Measurements from ENCODE around the gene EYA2. TPM values are rescaled to one million over a fixed set of nuclear protein-coding genes. Genes with fewer than 3 reads are reported as not detected.

EYA2 gene
- total and polyA plus RNA-seq, 2 of the 4 experiments (the other 2 are of a cell fraction): 2.3 to 5.4 TPM

- ATAC-seq (ENCODE audit: low read depth) (no peak), DNase-seq (no peak)
- no peaks in the 10 kb centered on the region for H3K4me1 ChIP-seq (ENCODE audit: control insufficient read depth, insufficient read depth, low read length)
- no peak overlapping the region for H2BK20ac ChIP-seq (ENCODE audit: low read depth, low read length)
- H2AK9ac ChIP-seq (replicated peaks; ENCODE audit: low read depth, low read length, poor library complexity): no peak overlapping the region
- H2AFZ ChIP-seq (replicated peaks; ENCODE audit: low read length, poor library complexity): no peak overlapping the region
- in situ Hi-C loops (cut with MboI; ENCODE audit: low sequenced_read_pairs) (no loop called here), intact Hi-C loops (cut with micrococcal nuclease) (no loop called here), dilution Hi-C loops (cut with HindIII; ENCODE audit: low sequenced_read_pairs, unreplicated experiment) (no loop called here)
- H4K91ac ChIP-seq (ENCODE audit: insufficient read depth, low read depth, low read length): no peak overlapping the region
- H3K4ac ChIP-seq (ENCODE audit: low read depth, low read length): no peak overlapping the region
- no peak overlapping the region for H4K8ac ChIP-seq (ENCODE audit: low read depth in 2 of 2, low read length in 2 of 2)
- no peak overlapping the region for H3K9ac ChIP-seq (ENCODE audit: low read depth, low read length)
- no peak overlapping the region for H3K56ac ChIP-seq (ENCODE audit: extremely low read depth, insufficient read depth, low read length)
- H3K14ac ChIP-seq (replicated peaks; ENCODE audit: low read depth, low read length): no peak overlapping the region
- no peak for TF ChIP-seq FOS (IDR thresholded peaks at IDR 0.05; ENCODE audit: low read depth, low read length)
- no peak for TF ChIP-seq MAZ (IDR thresholded peaks at IDR 0.05; ENCODE audit: borderline replicate concordance, low read depth, low read length)
- TF ChIP-seq CTCF (conservative IDR thresholded peaks at IDR 0.05; ENCODE audit: low read depth, low read length): no peak
- no peak overlapping the region for H2BK5ac ChIP-seq (ENCODE audit: low read depth, low read length, poor library complexity, severe bottlenecking)
- H3K9me1 ChIP-seq (ENCODE audit: insufficient read depth, low read length): 0 out of 2 replicates have a peak, but pooled peaks cover 2% of the 10 kb centered on the region
- no peak overlapping the region for H2AK5ac ChIP-seq (ENCODE audit: low read depth, low read length)
- BruUV-seq (replicated peaks): no TSS peak
- H3K27me3 ChIP-seq (ENCODE audit: control insufficient read depth, insufficient read depth, low read length): no peaks in the 10 kb centered on the region
- no peak overlapping the region for H3K27ac ChIP-seq (ENCODE audit: insufficient read depth, low read length)
- H3K18ac ChIP-seq (ENCODE audit: low read depth, low read length): no peak overlapping the region
- H2BK120ac ChIP-seq (ENCODE audit: low read depth, low read length): no peak overlapping the region
- H4K5ac ChIP-seq (ENCODE audit: low read depth, low read length): no peak overlapping the region
- no CpG with 5 or more reads among the region's 4 CpGs for WGBS, 2 experiments (ENCODE audit: extremely low coverage in 2 of 2, insufficient read length in 1 of 2)
- H3K23ac ChIP-seq (ENCODE audit: low read depth, low read length): no peak overlapping the region
- H4K20me1 ChIP-seq (ENCODE audit: insufficient read depth, low read length): no peaks in the 10 kb centered on the region
- ChIA-PET CTCF (interaction anchor here (1.1 kb wide), 1 partner anchor 159 kb away, joined by 4 read pairs; no protein-coding TSS in a partner anchor), POLR2A (ENCODE audit: unreplicated experiment) (no interaction called here)
- H2BK15ac ChIP-seq (ENCODE audit: low read depth, low read length): no peak overlapping the region
- H3K4me2 ChIP-seq (ENCODE audit: low read depth, low read length): no peak overlapping the region
- no peaks in the 10 kb centered on the region for H3K9me3 ChIP-seq (ENCODE audit: control insufficient read depth, insufficient read depth, low read length)
- peaks cover 50% of the 10 kb centered on the region for H3K36me3 ChIP-seq (ENCODE audit: control insufficient read depth, insufficient read depth, low read length)
- H3K4me3 ChIP-seq (ENCODE audit: insufficient read depth, low read depth, low read length): no peak overlapping the region
- H3K79me1 ChIP-seq (ENCODE audit: low read depth in 1 of 2, low read length in 2 of 2): peaks cover 10 to 29% of the 10 kb centered on the region in 2 experiments
These were observed 330.2 kb downstream of the EYA2 start for GRCh38 chr20:47224857-47225256.

Data from IMR-90 (cell line).